GM12874 (cell line): Measurements from ENCODE around the gene MUC2.

Experiments used
- TF ChIP-seq, protein P1 (sequence below): IDR thresholded peaks from 2 replicates; pipeline ENCODE4 v1.5.1; 2011; ENCODE audit warnings: low read depth, mild to moderate bottlenecking, control low read depth, low read length, moderate library complexity; ENCODE audit not compliant: insufficient read depth

MUC2 gene

DNA sequence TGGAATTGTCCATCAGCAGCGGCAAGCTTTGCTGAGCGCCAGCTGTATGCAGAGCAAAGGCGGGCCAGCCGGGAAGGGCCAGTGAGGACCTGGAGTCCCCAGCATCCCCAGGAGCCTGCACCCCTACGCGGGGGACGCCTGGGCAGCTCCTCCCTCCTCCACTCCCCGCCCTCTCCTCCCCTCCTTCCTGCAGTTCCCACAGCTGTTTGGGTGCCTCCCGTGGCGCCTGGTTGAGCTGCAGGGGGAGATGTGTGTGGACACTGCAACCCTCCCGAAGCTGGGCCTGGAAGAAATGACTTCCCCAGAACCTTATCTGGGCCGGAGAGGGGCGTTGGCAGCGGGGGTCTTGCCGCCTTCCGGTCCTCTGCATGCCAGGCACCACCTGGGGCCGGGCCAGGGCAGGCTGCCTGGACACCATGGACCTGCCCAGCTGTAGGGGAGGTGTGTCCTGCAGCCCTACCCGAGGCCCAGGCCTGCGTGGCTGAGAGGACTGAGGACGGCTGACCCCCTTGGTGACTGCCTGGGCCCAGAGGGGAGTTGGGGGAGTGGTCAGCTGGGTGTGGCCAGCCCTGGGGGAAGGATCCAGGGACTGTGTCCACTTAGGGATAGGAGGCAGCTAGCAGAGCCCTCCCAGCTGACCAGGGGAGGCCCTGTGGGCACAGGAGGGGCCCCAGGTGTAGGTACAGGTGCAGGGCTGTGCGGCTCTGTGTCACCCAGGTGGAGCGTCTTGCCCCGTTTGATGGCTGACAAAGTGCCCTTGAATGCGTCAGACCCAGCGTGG, 21.4 kb upstream of the MUC2 start:
- TF ChIP-seq, protein P1, sequence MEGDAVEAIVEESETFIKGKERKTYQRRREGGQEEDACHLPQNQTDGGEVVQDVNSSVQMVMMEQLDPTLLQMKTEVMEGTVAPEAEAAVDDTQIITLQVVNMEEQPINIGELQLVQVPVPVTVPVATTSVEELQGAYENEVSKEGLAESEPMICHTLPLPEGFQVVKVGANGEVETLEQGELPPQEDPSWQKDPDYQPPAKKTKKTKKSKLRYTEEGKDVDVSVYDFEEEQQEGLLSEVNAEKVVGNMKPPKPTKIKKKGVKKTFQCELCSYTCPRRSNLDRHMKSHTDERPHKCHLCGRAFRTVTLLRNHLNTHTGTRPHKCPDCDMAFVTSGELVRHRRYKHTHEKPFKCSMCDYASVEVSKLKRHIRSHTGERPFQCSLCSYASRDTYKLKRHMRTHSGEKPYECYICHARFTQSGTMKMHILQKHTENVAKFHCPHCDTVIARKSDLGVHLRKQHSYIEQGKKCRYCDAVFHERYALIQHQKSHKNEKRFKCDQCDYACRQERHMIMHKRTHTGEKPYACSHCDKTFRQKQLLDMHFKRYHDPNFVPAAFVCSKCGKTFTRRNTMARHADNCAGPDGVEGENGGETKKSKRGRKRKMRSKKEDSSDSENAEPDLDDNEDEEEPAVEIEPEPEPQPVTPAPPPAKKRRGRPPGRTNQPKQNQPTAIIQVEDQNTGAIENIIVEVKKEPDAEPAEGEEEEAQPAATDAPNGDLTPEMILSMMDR = no peak

DNA sequence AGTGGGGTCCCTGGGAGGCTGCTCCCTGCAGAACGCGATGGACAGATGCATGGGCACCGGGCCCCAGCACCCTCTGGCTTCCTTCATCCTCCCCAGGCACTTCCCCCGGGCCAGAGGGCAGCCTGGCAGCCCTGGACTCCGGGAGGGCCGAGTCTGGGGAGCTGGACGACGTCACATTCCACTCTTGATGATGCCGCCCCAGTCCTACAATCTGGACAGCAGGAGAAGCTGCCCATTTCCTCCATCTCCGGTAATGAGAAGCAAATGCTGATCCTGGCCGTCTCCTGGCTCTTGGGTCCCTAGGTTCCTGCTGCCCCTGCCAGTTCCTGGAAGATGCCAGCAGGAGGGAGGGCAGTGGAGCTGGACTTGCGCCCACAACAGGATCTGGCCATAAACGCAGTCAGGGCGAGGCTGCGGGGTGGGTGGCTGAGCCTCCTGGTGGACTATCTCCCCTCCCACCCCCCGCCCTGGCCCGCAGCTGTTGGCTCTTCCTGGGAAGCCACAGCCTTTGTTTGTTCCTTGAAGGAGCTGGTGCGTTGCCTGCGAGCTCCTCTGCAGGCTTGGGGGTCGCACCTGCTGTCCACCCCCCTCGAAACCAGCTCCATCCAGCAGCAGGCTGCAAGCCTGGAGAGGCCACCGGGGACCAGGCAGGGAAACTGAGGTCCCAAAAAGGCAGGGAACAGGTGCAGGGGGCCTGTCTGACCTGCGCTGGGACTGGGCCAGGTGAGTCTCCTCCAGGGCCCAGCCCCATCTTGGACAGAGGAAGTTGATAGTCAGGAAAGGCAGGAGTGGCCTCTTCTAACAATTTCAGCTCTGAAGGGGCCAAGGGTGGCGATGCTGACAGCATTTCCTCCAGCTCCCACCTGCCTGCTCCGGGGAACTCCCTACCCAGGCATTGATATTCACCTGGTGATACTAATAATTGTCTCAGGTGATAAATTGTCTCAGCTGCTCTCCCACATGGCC, 20.2 kb upstream of the MUC2 start:
- TF ChIP-seq, protein P1 = no peak

DNA sequence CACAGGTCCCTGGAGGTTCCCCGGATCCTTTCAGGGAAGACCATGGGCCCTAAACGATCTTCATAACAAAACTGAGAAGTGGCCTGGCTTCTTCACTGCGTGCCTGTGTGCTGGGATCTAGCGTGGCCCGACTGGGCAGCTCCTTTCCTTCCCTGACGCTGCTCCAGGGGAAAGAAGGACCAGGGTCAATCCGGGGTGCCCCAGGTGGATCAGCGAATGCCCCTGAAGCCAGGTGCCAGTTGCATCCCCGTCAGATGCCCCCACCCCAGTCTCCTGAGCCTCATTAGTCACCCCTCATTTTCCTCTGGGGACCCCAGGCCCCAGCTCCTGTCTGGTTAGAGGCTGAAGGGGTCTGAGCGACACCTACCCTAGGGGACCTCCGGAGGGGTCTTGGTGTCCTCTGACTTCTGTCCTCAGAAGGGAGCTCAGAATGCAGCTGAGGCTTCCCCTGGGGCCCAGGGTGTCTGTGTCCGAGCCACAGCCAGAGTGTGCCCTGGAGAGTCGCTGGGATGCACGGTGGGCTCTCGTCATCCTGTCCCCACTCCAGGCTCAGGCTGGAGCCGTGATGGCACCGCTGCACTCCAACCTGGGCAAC, 19.5 kb upstream of the MUC2 start:
- TF ChIP-seq, protein P1 = no peak

DNA sequence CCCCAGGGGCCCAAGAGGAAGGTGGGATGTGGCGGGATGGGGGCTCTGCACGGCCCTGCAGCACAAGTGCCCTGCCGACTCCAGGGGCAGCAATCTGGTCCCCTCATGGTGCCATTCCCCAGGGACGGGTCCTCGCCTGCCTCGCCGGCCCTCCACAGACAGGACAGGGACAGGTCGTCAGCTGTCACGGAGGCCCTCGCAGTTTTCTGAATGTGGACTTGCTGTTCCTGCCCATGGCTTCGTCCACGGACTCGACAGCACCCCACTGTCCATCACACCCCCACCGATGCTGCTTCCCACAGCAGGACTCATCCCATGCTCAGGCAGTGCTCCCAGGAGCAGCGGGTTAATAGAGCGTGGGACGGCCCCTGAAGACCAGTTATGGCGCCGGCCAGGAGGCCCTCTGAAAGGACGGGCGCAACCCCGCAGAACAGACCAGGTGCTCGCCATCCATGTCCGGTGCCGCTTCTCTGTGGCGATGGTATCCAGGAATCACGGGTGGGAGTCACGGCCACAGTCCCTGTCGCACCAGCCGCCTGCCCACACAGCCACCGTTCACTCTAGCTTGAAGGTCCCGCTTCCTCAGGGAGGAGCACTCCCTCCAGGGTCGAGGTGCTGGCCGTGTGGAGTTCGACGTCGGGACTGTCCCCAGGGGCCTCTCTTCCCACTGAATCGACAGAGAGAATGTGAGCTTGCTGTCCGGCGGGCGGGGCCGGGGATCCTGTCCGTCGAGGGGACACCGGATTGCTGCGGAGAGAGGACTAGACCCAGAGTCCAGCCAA, 18.5 kb upstream of the MUC2 start:
- TF ChIP-seq, protein P1 = no peak

DNA sequence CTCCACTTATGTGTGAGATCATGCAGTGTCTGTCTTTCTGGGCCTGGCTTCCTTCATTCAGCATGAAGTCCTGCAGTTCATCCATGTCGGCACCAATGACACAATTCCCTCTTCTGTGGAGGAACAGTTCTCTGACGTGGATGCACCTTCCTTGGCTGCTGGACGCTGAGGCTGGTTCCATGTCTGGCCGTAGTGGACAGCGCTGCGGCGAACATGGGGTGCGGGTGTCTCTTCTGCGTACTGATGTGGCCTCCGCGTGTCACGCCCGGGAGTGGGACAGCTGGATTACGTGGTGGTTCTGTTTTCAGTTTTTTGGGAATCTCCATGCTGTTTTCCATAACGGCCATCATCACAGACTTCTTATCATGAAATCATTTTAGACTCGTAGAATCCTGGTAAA, 16.9 kb upstream of the MUC2 start:
- TF ChIP-seq, protein P1 = no peak

DNA sequence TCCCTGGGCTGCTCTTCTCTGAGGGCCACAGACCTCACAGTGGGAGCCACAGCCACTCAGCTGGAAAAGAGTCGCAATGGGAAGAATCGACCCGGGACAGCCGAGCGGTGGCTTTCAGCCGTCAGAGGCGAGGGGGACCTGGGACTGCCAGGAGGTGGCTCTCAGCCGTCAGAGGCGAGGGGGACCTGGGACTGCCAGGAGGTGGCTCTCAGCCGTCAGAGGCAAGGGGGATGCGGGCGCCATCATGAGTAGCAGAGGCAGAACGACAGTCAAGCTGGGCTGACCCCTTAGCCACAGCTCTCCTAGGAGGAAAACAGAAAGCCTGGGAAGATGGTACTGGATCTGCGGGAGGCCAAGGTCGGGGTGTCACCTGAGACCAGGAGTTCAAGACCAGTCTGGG, 14.9 kb upstream of the MUC2 start:
- TF ChIP-seq, protein P1 = no peak
